ENCODE measurements around the gene ANKK1. TPM values are rescaled to one million over a fixed set of nuclear protein-coding genes. Genes with fewer than 3 reads are reported as not detected.

Gene ANKK1
- total RNA-seq, 1 donor = not detected

DNA sequence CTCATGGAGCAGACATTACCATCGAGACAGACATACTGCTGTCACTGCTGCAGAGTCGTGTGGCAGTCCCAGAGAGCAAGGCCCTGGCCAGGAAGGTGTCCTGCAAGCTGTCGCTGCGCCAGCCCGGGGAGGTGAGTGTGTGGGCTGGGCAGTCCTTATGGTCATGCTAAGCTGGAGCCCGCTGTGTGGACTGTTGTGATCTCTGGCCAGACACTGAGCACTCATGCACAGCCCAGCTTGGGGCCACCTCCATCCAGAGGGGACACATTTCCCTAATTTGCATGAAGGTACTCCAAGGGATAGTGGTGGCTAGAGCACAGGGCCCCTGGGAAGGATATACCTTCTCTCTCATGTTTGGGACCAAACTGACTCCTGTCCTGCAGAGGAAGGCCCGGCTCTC, 9.6 kb downstream of the ANKK1 start:
- DNase-seq (ENCODE audit: low read depth) = no peak
- TF ChIP-seq, protein P1, sequence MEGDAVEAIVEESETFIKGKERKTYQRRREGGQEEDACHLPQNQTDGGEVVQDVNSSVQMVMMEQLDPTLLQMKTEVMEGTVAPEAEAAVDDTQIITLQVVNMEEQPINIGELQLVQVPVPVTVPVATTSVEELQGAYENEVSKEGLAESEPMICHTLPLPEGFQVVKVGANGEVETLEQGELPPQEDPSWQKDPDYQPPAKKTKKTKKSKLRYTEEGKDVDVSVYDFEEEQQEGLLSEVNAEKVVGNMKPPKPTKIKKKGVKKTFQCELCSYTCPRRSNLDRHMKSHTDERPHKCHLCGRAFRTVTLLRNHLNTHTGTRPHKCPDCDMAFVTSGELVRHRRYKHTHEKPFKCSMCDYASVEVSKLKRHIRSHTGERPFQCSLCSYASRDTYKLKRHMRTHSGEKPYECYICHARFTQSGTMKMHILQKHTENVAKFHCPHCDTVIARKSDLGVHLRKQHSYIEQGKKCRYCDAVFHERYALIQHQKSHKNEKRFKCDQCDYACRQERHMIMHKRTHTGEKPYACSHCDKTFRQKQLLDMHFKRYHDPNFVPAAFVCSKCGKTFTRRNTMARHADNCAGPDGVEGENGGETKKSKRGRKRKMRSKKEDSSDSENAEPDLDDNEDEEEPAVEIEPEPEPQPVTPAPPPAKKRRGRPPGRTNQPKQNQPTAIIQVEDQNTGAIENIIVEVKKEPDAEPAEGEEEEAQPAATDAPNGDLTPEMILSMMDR (IDR thresholded peaks at IDR 0.05; ENCODE audit: insufficient read depth, low read length) = no peak

DNA sequence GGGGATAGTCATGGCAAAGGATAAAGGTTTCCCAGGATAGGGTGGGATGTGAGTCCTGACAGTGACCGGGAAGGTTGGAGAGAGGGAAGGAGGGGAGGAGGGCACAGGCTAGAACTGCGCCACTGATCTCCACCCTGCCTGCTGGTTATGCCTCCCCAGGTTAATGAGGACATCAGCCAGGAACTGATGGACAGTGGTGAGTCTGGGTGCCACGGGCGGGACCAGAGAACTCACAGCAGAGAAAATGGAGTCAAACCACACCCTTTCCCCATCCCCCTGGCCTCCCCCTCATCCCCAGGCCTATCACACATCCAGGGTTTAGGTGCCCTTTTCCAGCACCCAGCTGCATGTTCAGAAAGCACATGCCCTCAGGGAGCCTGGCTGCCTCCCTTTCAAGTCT, 10.2 kb downstream of the ANKK1 start:
- no peak overlapping the region for H3K4me3 ChIP-seq (ENCODE audit: low read depth, low read length)
- no peak for DNase-seq (ENCODE audit: low read depth)
- TF ChIP-seq, protein P1 (IDR thresholded peaks at IDR 0.05; ENCODE audit: insufficient read depth, low read length) = no peak

More for the DNA sequence above, 9.6 kb downstream of the ANKK1 start:
- H3K4me3 ChIP-seq (ENCODE audit: low read depth, low read length) = no peak overlapping the region

DNA sequence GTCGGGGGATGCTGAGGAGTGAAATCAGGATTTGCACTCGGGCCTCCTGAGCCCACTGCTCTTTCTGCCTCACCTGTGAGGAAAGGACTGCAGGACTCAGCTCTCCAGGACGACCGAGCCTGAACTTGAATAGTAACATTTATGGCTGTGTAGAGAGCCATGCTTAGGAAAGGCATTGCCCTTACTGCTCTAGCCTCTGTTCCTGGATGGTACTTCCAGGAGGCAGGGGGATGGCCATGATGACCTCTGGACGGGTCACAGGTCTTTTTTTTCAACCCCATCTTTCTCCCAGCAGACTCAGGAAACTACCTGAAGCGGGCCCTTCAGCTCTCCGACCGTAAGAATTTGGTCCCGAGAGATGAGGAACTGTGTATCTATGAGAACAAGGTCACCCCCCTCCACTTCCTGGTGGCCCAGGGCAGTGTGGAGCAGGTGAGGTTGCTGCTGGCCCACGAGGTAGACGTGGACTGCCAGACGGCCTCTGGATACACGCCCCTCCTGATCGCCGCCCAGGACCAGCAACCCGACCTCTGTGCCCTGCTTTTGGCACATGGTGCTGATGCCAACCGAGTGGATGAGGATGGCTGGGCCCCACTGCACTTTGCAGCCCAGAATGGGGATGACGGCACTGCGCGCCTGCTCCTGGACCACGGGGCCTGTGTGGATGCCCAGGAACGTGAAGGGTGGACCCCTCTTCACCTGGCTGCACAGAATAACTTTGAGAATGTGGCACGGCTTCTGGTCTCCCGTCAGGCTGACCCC, 11.3 kb downstream of the ANKK1 start:
- no peak overlapping the region for H3K4me3 ChIP-seq (ENCODE audit: low read depth, low read length)
- DNase-seq (ENCODE audit: low read depth) = no peak
- TF ChIP-seq, protein P1 (IDR thresholded peaks at IDR 0.05; ENCODE audit: insufficient read depth, low read length) = no peak

DNA sequence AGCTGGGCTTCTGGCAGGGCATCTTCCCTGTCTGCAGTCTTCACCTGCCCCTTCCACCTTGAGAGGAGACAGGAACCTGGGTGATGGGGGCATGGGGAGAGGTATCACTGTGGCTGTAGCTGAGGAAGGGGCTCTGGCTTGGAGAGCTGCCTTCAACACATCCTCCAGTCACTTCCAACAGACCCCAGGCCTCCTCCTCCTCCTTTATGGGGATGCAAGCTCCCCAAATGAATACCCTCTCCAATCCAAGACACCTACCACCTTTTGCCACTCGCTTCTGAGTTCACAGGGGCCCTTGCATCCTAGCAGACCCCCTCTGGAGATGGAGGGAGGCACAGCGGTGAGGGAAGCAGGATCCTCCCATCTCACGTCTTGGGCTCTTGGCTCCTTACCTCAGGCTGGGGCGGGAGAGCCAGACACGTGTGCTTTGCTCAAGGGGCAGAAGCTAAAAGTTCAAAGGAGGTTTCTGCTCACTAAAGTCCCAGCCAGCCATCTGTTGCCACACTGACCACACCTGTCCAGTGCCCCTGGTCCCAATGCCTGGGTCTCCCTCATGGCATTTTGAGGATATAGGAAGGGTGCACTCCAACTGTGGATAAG, 13.2 kb downstream of the ANKK1 start:
- no peak overlapping the region for H3K4me3 ChIP-seq (ENCODE audit: low read depth, low read length)
- TF ChIP-seq, protein P1 (IDR thresholded peaks at IDR 0.05; ENCODE audit: insufficient read depth, low read length) = no peak
- no peak for DNase-seq (ENCODE audit: low read depth)

DNA sequence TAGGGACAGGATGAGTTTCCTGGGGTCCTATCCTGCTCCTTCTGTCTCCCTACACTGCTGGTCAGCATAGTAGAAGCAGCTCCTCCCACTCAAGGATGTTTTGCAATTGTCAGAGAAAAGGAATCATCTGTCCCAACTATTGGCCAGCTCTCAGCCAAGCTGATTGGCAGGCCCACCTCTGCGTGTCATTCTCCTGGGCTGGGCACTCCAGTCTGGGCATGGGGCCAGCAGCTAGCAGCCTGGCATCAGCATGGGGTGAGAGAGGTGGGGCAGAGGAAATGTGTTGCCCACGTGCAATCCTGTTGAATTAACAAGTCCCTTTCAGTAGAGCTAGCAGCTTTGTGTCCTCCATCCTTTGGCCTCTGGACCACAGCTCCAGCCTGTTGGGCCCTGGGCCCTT, 14.1 kb downstream of the ANKK1 start:
- H3K4me3 ChIP-seq (ENCODE audit: low read depth, low read length) = no peak overlapping the region
- DNase-seq (ENCODE audit: low read depth) = no peak
- TF ChIP-seq, protein P1 (IDR thresholded peaks at IDR 0.05; ENCODE audit: insufficient read depth, low read length) = no peak

DNA sequence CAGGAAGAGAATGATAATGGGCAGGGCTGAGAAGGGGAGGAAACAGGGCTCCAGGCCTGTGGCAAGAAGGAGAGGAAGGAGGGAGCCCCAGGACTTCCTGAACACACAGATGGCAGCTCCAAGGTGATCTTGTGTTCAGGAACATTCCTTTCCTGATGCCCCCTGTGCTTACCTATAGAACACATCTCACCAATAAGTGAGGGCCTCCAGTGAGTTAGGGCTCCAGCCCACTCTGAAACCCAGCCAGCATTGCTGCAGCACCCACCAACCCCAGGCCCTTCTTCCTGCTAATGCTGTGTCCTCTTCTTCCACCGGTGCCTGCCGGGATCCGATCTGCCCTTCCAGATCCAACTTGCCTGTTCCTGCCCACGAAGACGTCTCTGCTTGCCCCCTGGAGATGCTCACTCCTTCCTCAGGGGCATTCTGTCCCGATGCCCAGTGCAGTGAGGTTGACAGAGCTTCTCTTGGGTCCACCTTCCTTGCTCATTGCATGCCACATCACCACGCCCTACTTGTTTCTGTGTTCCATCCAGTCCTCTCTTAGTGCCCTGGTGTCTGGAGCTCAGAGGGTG, 17.4 kb downstream of the ANKK1 start:
- TF ChIP-seq, protein P1 (IDR thresholded peaks at IDR 0.05; ENCODE audit: insufficient read depth, low read length) = no peak
- no peak overlapping the region for H3K4me3 ChIP-seq (ENCODE audit: low read depth, low read length)
- no peak for DNase-seq (ENCODE audit: low read depth)

All from fibroblast of the aortic adventitia (primary cell).